Stimulated activated CD8-positive, alpha-beta memory T cell treated with anti-CD3 and anti-CD28 coated beads, Interleukin-12 subunit alpha, Interleukin-12 subunit beta, amount 100 ng/mL, for 1 hour (primary cell): ENCODE measurements around the gene TRPV4.

ENCODE experiments used
- DNase-seq: peaks from one replicate; pipeline ENCODE4 v3.0.0-alpha.2; 2020; ENCODE audit warnings: low read depth

Gene TRPV4

GRCh38 chr12:109827566-109828550 lies 5.3 kb downstream of the TRPV4 start:
- DNase-seq = no peak

GRCh38 chr12:109827080-109827479 lies 6.1 kb downstream of the TRPV4 start:
- no peak for DNase-seq

GRCh38 chr12:109824731-109825130 lies 8.5 kb downstream of the TRPV4 start:
- DNase-seq = no peak

- DNase-seq = no peak
These were observed 10.2 kb downstream of the TRPV4 start for GRCh38 chr12:109822951-109823411.

- no peak for DNase-seq
These were observed 10.8 kb downstream of the TRPV4 start for GRCh38 chr12:109822416-109822815.

- DNase-seq = no peak
These were observed 11.2 kb downstream of the TRPV4 start for GRCh38 chr12:109821968-109822367.

GRCh38 chr12:109820816-109821381 lies 12.3 kb downstream of the TRPV4 start:
- no peak for DNase-seq

- DNase-seq = no peak
These were observed 14.2 kb downstream of the TRPV4 start for GRCh38 chr12:109818905-109819500.

GRCh38 chr12:109818253-109818652 lies 14.9 kb downstream of the TRPV4 start:
- DNase-seq = no peak

GRCh38 chr12:109817627-109818231 lies 15.5 kb downstream of the TRPV4 start:
- no peak for DNase-seq

- DNase-seq = no peak
These were observed 16.3 kb downstream of the TRPV4 start for GRCh38 chr12:109816870-109817269.

GRCh38 chr12:109815757-109816617 lies 17.2 kb downstream of the TRPV4 start:
- no peak for DNase-seq

- DNase-seq = no peak
These were observed 18.0 kb downstream of the TRPV4 start for GRCh38 chr12:109815225-109815624.

GRCh38 chr12:109814600-109815150 lies 18.5 kb downstream of the TRPV4 start:
- no peak for DNase-seq

- DNase-seq = no peak
These were observed 19.3 kb downstream of the TRPV4 start for GRCh38 chr12:109813810-109814416.

- DNase-seq = no peak
These were observed 21.6 kb downstream of the TRPV4 start for GRCh38 chr12:109811624-109811995.

- no peak for DNase-seq
These were observed 22.1 kb downstream of the TRPV4 start for GRCh38 chr12:109810954-109811623.

- no peak for DNase-seq
These were observed 24.1 kb downstream of the TRPV4 start for GRCh38 chr12:109808876-109809646.

- no peak for DNase-seq
These were observed 25.1 kb downstream of the TRPV4 start for GRCh38 chr12:109807954-109808643.
